ENCODE data around the gene PTPRT.

GRCh38 chr20:43187476-43188233, 2.1 kb downstream of the PTPRT start:
- peak in 3 of 4 experiments; percentile 69 to 91 (median 86) for TF ChIP-seq CTCF (IDR thresholded peaks at IDR 0.05)
- TF ChIP-seq POLR2A (IDR thresholded peaks at IDR 0.05): no peak
- no peak for TF ChIP-seq POLR2AphosphoS5 (IDR thresholded peaks at IDR 0.05)
- no peak for TF ChIP-seq EP300 (IDR thresholded peaks at IDR 0.05)

All from gastroesophageal sphincter (tissue), 3 donors.